Smooth muscle cell of the brain vasculature (primary cell): ENCODE measurements around the gene TSHZ1.
"Not testable (repeated sequence)": the region's sequence is repeated elsewhere in the genome, so short reads cannot be mapped to it uniquely, and the experiment has no call there.

Experiments
- DNase-seq: peaks from one replicate; pipeline ENCODE4 v3.0.0-alpha.2; 2012; ENCODE audit warnings: low read depth, low spot score

Gene TSHZ1

GRCh38 chr18:75305984-75306383 lies 95.4 kb downstream of the TSHZ1 start:
- no peak for DNase-seq

- DNase-seq: no peak
These were observed 96.9 kb downstream of the TSHZ1 start for GRCh38 chr18:75307530-75307929.

GRCh38 chr18:75309564-75309963 lies 99.0 kb downstream of the TSHZ1 start:
- no peak for DNase-seq

- DNase-seq: no peak
These were observed 103.5 kb downstream of the TSHZ1 start for GRCh38 chr18:75314117-75314516.

- DNase-seq: no peak
These were observed 104.0 kb downstream of the TSHZ1 start for GRCh38 chr18:75314606-75315005.

- no peak for DNase-seq
These were observed 105.6 kb downstream of the TSHZ1 start for GRCh38 chr18:75316223-75316622.

GRCh38 chr18:75316826-75317225 lies 106.2 kb downstream of the TSHZ1 start:
- no peak for DNase-seq

GRCh38 chr18:75317300-75317699 lies 106.7 kb downstream of the TSHZ1 start:
- DNase-seq: no peak

- DNase-seq: no peak
These were observed 107.1 kb downstream of the TSHZ1 start for GRCh38 chr18:75317703-75318102.

GRCh38 chr18:75319905-75320304 lies 109.3 kb downstream of the TSHZ1 start:
- no peak for DNase-seq

- DNase-seq: no peak
These were observed 109.9 kb downstream of the TSHZ1 start for GRCh38 chr18:75320506-75320905.

GRCh38 chr18:75321431-75321830 lies 110.8 kb downstream of the TSHZ1 start:
- DNase-seq: no peak

GRCh38 chr18:75322206-75322605 lies 111.6 kb downstream of the TSHZ1 start:
- DNase-seq: no peak

GRCh38 chr18:75323821-75324585 lies 113.4 kb downstream of the TSHZ1 start:
- DNase-seq: no peak

- no peak for DNase-seq
These were observed 114.2 kb downstream of the TSHZ1 start for GRCh38 chr18:75324686-75325257.

GRCh38 chr18:75329753-75330152 lies 119.2 kb downstream of the TSHZ1 start:
- DNase-seq: not testable (repeated sequence)

- DNase-seq: no peak
These were observed 119.7 kb downstream of the TSHZ1 start for GRCh38 chr18:75330308-75330707.

- DNase-seq: no peak
These were observed 124.3 kb downstream of the TSHZ1 start for GRCh38 chr18:75334869-75335268.

- no peak for DNase-seq
These were observed 124.9 kb downstream of the TSHZ1 start for GRCh38 chr18:75335511-75335910.

- DNase-seq: no peak
These were observed 126.2 kb downstream of the TSHZ1 start for GRCh38 chr18:75336767-75337166.

- no peak for DNase-seq
These were observed 126.8 kb downstream of the TSHZ1 start for GRCh38 chr18:75337348-75337747.

GRCh38 chr18:75338631-75339030 lies 128.0 kb downstream of the TSHZ1 start:
- DNase-seq: no peak
